ENCODE measurements around the gene ALDH1A3. TPM values are rescaled to one million over a fixed set of nuclear protein-coding genes. Genes with fewer than 3 reads are reported as not detected.
"Not testable (repeated sequence)": the region's sequence is repeated elsewhere in the genome, so short reads cannot be mapped to it uniquely, and the experiment has no call there.

Gene ALDH1A3
- total RNA-seq, 4 donors from 2014 or later: 8.5 to 99.9 (median 18.4) TPM

GRCh38 chr15:100844778-100845177, 34.9 kb upstream of the ALDH1A3 start:
- no peaks in the 10 kb centered on the region for H3K27me3 ChIP-seq
- H3K4me1 ChIP-seq: peaks cover 0 to 3% (median 0%) of the 10 kb centered on the region in 4 donors
- H3K27ac ChIP-seq: no peak overlapping the region
- H3K36me3 ChIP-seq: no peaks in the 10 kb centered on the region
- no peaks in the 10 kb centered on the region for H3K9me3 ChIP-seq
- no peak overlapping the region for H3K4me3 ChIP-seq
- no peak for DNase-seq
- TF ChIP-seq, protein P1, sequence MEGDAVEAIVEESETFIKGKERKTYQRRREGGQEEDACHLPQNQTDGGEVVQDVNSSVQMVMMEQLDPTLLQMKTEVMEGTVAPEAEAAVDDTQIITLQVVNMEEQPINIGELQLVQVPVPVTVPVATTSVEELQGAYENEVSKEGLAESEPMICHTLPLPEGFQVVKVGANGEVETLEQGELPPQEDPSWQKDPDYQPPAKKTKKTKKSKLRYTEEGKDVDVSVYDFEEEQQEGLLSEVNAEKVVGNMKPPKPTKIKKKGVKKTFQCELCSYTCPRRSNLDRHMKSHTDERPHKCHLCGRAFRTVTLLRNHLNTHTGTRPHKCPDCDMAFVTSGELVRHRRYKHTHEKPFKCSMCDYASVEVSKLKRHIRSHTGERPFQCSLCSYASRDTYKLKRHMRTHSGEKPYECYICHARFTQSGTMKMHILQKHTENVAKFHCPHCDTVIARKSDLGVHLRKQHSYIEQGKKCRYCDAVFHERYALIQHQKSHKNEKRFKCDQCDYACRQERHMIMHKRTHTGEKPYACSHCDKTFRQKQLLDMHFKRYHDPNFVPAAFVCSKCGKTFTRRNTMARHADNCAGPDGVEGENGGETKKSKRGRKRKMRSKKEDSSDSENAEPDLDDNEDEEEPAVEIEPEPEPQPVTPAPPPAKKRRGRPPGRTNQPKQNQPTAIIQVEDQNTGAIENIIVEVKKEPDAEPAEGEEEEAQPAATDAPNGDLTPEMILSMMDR (IDR thresholded peaks at IDR 0.05): no peak
- TF ChIP-seq POLR2A (IDR thresholded peaks at IDR 0.05): no peak

GRCh38 chr15:100847194-100847593, 32.4 kb upstream of the ALDH1A3 start:
- no peaks in the 10 kb centered on the region for H3K36me3 ChIP-seq
- no peak overlapping the region for H3K4me3 ChIP-seq
- no peak overlapping the region for H3K27ac ChIP-seq
- H3K9me3 ChIP-seq: no peaks in the 10 kb centered on the region
- TF ChIP-seq POLR2A (IDR thresholded peaks at IDR 0.05): no peak
- TF ChIP-seq, protein P1 (IDR thresholded peaks at IDR 0.05): no peak
- peaks cover 0 to 5% (median 0%) of the 10 kb centered on the region in 4 donors for H3K4me1 ChIP-seq
- no peak for DNase-seq
- no peaks in the 10 kb centered on the region for H3K27me3 ChIP-seq

DNA sequence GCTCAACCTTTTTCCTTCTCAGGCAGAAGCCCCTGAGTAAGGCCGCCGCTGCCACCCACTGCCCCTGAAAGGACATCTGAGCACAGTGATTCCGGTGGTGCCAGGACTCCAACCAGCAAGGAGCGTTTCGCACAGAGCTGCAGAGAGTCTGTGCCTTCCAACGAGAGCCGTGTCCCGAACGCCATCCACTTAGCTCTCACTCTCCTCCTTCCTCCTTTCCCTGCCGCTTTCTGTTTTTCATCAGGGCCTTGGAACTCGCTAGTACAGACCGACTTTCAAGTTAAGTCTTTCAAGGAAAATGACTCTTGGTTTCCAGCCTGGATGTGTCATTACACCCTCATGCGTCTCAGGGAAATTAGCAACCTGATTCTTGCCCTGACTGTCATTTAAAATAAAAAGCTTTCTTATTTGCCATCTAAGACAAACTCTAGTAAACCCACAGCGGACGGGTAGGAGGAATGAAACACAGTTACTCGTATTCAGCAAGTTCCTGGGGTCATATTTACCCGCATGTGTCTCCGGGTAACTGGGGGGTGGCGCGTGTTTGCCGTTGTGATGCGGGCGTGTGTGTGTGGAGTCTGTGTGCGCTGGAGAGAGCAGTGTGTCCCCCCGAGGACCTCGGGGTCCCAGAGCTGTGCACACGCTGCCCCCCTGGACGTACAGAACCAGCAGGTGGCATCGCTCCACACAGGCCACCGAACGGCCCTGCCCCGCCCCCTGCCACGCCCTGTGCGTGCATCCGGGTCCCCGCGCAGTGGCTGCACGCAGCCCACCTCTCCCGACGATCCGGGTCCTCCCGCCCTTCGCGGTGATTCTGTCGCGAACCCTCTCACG, 30.4 kb upstream of the ALDH1A3 start:
- Histone ChIP-seq H3K9me3 (no peaks in the 10 kb centered on the region), H3K4me3 (peak overlapping the region; percentile 31 to 60 (median 48)), H3K27ac (peak overlapping the region in 3 of 4 donors; percentile 21 to 61 (median 46)), H3K36me3 (no peaks in the 10 kb centered on the region), H3K27me3 (no peaks in the 10 kb centered on the region), H3K4me1 (peaks cover 0 to 5% (median 0%) of the 10 kb centered on the region in 4 donors)
- DNase-seq: peak; percentile 42 to 72 (median 64)
- no peak for TF ChIP-seq POLR2A (IDR thresholded peaks at IDR 0.05)
- TF ChIP-seq, protein P1 (IDR thresholded peaks at IDR 0.05): peak in 4 of 6 experiments; percentile 6 to 29 (median 12)

- Histone ChIP-seq H3K27ac (peak overlapping the region in 3 of 4 donors; percentile 21 to 61 (median 46)), H3K9me3 (no peaks in the 10 kb centered on the region), H3K4me1 (peaks cover 0 to 5% (median 0%) of the 10 kb centered on the region in 4 donors), H3K36me3 (no peaks in the 10 kb centered on the region), H3K4me3 (peak overlapping the region; percentile 31 to 60 (median 48)), H3K27me3 (no peaks in the 10 kb centered on the region)
- TF ChIP-seq, protein P1 (IDR thresholded peaks at IDR 0.05): no peak
- no peak for TF ChIP-seq POLR2A (IDR thresholded peaks at IDR 0.05)
- DNase-seq: no peak
Observed at GRCh38 chr15:100849855-100850218, 29.8 kb upstream of the ALDH1A3 start.

DNA sequence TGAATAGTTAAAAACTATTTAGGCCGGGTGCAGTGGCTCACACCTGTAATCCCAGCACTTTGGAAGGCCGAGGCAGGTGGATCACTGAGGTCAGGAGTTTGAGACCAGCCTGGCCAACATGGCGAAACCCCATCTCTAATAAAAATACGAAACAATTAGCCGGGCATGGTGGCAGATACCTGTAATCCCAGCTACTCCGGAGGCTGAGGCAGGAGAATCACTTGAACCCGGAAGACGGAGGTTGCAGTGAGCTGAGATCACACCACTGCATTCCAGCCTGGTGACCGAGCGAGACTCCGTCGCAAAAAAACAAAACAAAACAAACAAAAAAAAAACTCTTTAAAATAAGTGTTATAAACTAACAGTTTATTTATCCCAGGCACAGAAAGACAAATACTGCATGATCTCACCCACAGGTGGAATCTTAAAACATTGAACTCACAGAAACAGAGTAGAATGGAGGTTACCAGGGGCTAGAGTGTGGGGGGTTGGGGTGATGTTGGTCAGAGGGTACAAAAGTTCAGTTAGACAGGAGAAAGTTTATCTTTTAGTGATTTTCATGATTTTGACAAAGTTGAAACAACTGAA, 28.1 kb upstream of the ALDH1A3 start:
- H3K4me1 ChIP-seq, H3K4me3 ChIP-seq, H3K36me3 ChIP-seq, DNase-seq, H3K27me3 ChIP-seq, H3K9me3 ChIP-seq, H3K27ac ChIP-seq: not testable (repeated sequence)

GRCh38 chr15:100852630-100853029, 27.0 kb upstream of the ALDH1A3 start:
- no peak for TF ChIP-seq POLR2A (IDR thresholded peaks at IDR 0.05)
- TF ChIP-seq, protein P1 (IDR thresholded peaks at IDR 0.05): no peak
- Histone ChIP-seq H3K9me3 (no peaks in the 10 kb centered on the region), H3K4me3 (no peak overlapping the region), H3K36me3 (no peaks in the 10 kb centered on the region), H3K4me1 (peaks cover 0 to 5% (median 0%) of the 10 kb centered on the region in 4 donors), H3K27me3 (no peaks in the 10 kb centered on the region), H3K27ac (no peak overlapping the region)
- DNase-seq: no peak

Data from Peyer's patch (tissue), 4 donors.